Thymus (tissue), 11 donors: ENCODE results near the gene KIF5A. TPM values are rescaled to one million over a fixed set of nuclear protein-coding genes. Genes with fewer than 3 reads are reported as not detected.
A peak's percentile ranks its signal among the peaks of the same experiment; 100 is the strongest.

Experiments used
- DNase-seq, 9 donors: peaks; one replicate each; pipeline ENCODE4 v3.0.0-alpha.2; 2013; ENCODE audit warnings: low spot score in 9 of 9, low read depth in 6 of 9, missing footprints in 1 of 9
- H3K27ac ChIP-seq, 2 donors: one replicate each; pipeline ENCODE4 v1.5.1; 2013; ENCODE audit warnings: control low read depth in 1 of 2, low read depth in 1 of 2, low read length in 1 of 2, mild to moderate bottlenecking in 1 of 2, moderate library complexity in 1 of 2
- H3K27me3 ChIP-seq, 2 donors: one replicate each; pipeline ENCODE4 v1.5.1; 2013; ENCODE audit warnings: low read length in 1 of 2; ENCODE audit not compliant: control insufficient read depth in 2 of 2, insufficient read depth in 1 of 2
- H3K36me3 ChIP-seq, 2 donors: one replicate each; pipeline ENCODE4 v1.5.1; 2013; ENCODE audit warnings: low read length in 1 of 2, mild to moderate bottlenecking in 1 of 2, moderate library complexity in 1 of 2; ENCODE audit not compliant: control insufficient read depth in 2 of 2, insufficient read depth in 2 of 2
- H3K4me1 ChIP-seq, 2 donors: one replicate each; pipeline ENCODE4 v1.5.1; 2013; ENCODE audit warnings: low read length in 2 of 2; ENCODE audit not compliant: control insufficient read depth in 2 of 2, insufficient read depth in 2 of 2
- H3K4me3 ChIP-seq, 2 donors: one replicate each; pipeline ENCODE4 v1.5.1; 2013; ENCODE audit warnings: low read length in 2 of 2, control low read depth in 1 of 2, mild to moderate bottlenecking in 1 of 2
- H3K9me3 ChIP-seq, 2 donors: one replicate each; pipeline ENCODE4 v1.5.1; 2013; ENCODE audit warnings: low read length in 1 of 2, mild to moderate bottlenecking in 1 of 2; ENCODE audit not compliant: control insufficient read depth in 2 of 2, insufficient read depth in 1 of 2
- WGBS: extraction: QIAGEN DNeasy Blood & Tissue Kit; methylation state at CpG from one replicate; pipeline ENCODE4 v1.1.7; 2013; 5-methylcytosine and 5-hydroxymethylcytosine counted together
- polyA plus RNA-seq: library from polyadenylated mRNA; stranded (reverse); fragments of 200-250 nt; gene quantifications from one replicate; pipeline ENCODE4 v1.2.3, GENCODE V29; 2013
- total RNA-seq: library from RNA; stranded (reverse); fragments of 120-200 nt; gene quantifications from one replicate; pipeline ENCODE4 v1.2.4, GENCODE V29; 2013
- donor health status: healthy.

KIF5A gene
- total and polyA plus RNA-seq, 2 donors = 0.05 to 0.27 TPM

DNA sequence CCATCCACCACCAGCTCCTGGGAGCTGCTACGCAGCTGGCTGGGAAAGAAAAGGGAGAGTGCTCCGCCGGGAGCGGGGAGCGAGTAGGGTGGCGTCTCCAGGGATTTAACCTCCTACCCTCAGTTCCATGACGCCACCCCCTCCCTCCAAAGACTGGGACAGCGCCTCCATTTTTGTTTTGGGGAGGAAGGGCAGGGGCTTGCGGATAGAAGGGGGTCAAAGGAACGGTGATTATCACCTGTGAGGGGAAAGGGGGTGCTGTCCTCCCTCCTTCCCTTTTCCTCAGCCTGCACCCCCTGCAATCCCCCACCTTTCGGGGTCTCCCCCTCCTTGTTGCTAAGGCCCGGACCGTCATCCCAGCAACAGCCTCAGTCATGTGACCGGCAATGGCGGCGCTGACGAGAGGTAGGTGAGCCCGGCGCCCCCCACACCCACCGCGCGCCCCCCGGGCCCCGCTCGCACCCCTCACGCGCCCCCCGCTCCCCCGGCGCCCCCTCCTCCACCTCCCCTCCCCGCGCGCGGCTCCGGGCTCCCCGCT, 54.7 kb downstream of the KIF5A start, which contains the start of gene DTX3:
DTX3 (plus strand) TSS at position 371 of the 538 bp plus-strand sequence. CDS start 1,694 bp downstream, outside the sequence.
- peak within 1 kb of the TSS; percentile 72 to 86 for H3K4me3 ChIP-seq
- peak in 1 of 9 donors; percentile 66 for DNase-seq
- H3K4me1 ChIP-seq = peaks cover 24 to 26% of the 10 kb centered on the region in 2 donors
- peaks cover 38 to 44% of the 10 kb centered on the region in 2 donors for H3K36me3 ChIP-seq
- no peaks in the 10 kb centered on the region for H3K9me3 ChIP-seq
- peaks cover 0 to 14% of the 10 kb centered on the region in 2 donors for H3K27me3 ChIP-seq
- WGBS = 4% methylated on average over 35 of the region's 36 CpGs
- H3K27ac ChIP-seq = peak within 1 kb of the TSS; percentile 64 to 68

DNA sequence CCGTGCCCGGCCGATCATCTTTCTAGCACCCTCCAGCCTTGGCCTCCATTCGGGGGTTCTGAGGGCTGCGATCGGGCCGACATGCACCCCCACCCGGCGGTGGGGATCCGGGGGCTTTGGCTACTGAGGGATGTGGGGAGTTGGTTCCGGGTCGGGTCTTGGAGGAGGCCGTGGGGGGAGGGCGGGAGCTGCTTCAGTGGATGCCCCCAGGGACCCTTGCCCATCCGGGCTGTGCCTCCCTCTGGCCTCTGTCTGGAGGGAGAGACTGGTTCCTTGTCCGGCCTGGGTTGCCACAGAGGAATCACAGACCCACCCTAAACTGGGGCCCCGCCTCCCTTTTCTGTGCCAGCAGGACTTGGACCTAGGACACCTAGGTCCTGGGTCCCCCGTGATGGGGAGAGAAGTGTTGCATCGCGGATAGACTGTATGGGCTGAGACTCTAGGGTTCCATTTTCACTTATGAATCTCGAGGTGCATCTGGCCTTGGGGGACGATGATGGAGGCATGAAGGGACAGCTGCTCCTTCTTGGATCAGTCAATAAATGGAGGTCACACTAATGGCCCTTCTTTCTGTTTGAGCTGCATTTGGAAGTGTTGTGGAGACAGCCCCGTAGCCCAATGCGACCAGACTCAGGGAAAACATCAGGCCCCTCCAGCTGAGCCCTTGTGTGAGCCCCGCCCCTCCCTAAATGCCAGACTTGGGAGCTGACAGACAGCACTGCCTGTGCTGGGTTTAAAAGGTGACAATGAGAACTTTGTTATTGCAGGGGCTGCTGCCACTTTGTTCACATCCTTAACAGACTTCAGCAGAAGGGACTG, 55.4 kb downstream of the KIF5A start:
- H3K27ac ChIP-seq = peak overlapping the region; percentile 64 to 68
- peak in 1 of 9 donors; percentile 39 for DNase-seq
- WGBS = 26% methylated on average over 25 of the region's 25 CpGs
- peaks cover 2 to 21% of the 10 kb centered on the region in 2 donors for H3K27me3 ChIP-seq
- peaks cover 32 to 39% of the 10 kb centered on the region in 2 donors for H3K36me3 ChIP-seq
- H3K4me1 ChIP-seq = peaks cover 24 to 26% of the 10 kb centered on the region in 2 donors
- H3K9me3 ChIP-seq = no peaks in the 10 kb centered on the region
- H3K4me3 ChIP-seq = peak overlapping the region; percentile 72 to 86

GRCh38 chr12:57605811-57606311, 56.0 kb downstream of the KIF5A start:
- H3K27ac ChIP-seq = no peak overlapping the region
- peaks cover 0 to under 1% of the 10 kb centered on the region in 2 donors for H3K9me3 ChIP-seq
- WGBS = 97% methylated on average over 4 of the region's 4 CpGs
- peaks cover 5 to 28% of the 10 kb centered on the region in 2 donors for H3K27me3 ChIP-seq
- DNase-seq = no peak
- H3K36me3 ChIP-seq = peaks cover 25 to 36% of the 10 kb centered on the region in 2 donors
- H3K4me1 ChIP-seq = peaks cover 26 to 33% of the 10 kb centered on the region in 2 donors
- H3K4me3 ChIP-seq = no peak overlapping the region

- peaks cover 9 to 33% of the 10 kb centered on the region in 2 donors for H3K27me3 ChIP-seq
- 75% methylated on average over 2 of the region's 2 CpGs for WGBS
- H3K36me3 ChIP-seq = peaks cover 21 to 31% of the 10 kb centered on the region in 2 donors
- H3K4me1 ChIP-seq = peaks cover 31 to 36% of the 10 kb centered on the region in 2 donors
- H3K4me3 ChIP-seq = no peak overlapping the region
- H3K27ac ChIP-seq = no peak overlapping the region
- DNase-seq = no peak
- H3K9me3 ChIP-seq = peaks cover 0 to 3% of the 10 kb centered on the region in 2 donors
Measured at GRCh38 chr12:57606399-57606798, 56.6 kb downstream of the KIF5A start.

DNA sequence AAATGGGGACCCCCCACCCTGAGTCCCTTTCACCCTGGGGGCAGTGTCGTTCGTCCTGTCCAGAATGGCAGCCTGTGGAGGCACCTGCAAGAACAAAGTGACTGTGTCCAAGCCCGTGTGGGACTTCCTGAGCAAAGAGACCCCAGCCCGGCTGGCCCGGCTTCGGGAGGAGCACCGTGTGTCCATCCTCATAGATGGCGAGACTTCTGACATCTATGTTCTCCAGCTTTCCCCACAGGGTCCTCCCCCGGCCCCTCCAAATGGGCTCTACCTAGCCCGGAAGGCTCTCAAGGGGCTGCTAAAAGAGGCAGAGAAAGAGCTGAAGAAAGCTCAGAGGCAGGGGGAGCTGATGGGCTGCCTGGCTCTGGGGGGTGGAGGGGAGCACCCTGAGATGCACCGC, 57.0 kb downstream of the KIF5A start:
- H3K9me3 ChIP-seq = peaks cover 0 to 3% of the 10 kb centered on the region in 2 donors
- peaks cover 33 to 38% of the 10 kb centered on the region in 2 donors for H3K4me1 ChIP-seq
- no peak overlapping the region for H3K4me3 ChIP-seq
- no peak overlapping the region for H3K27ac ChIP-seq
- DNase-seq = no peak
- peaks cover 13 to 37% of the 10 kb centered on the region in 2 donors for H3K27me3 ChIP-seq
- peaks cover 17 to 28% of the 10 kb centered on the region in 2 donors for H3K36me3 ChIP-seq
- WGBS = 96% methylated on average over 11 of the region's 11 CpGs

DNA sequence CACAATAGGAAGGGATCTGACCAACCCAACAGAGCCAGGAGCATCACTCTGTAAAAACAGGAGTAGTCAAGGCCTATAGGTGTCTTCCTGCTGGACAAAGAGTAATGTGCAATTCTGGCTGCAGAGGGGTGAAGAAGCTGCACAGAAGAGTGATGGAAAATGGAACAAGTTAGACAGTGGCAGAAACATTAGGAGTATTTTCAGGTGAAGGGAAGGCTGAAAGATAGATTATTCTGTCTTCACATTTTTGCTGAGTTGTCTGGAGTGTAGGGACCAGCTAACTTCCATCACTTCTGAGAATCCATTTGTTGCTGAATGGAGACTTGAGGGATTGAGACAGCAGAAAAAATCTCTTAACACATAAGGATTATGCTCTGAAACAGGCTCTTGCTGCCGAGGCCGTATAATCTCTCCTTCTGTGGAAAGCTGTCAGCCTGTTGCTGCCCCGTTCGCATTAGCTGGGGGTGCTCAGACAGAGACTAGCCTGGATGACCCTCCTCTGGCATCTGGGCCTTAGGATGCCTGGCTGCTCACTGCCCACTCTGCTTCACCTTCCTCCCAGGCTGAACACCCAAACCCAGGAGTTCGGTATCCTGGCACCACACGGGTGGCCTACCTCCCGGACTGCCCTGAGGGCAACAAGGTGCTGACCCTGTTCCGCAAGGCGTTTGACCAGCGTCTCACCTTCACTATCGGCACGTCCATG, 58.3 kb downstream of the KIF5A start:
- Histone ChIP-seq H3K27me3 (peaks cover 22 to 50% of the 10 kb centered on the region in 2 donors), H3K27ac (no peak overlapping the region), H3K4me3 (no peak overlapping the region), H3K9me3 (peaks cover 0 to 3% of the 10 kb centered on the region in 2 donors), H3K4me1 (peaks cover 33 to 38% of the 10 kb centered on the region in 2 donors), H3K36me3 (peaks cover 10 to 19% of the 10 kb centered on the region in 2 donors)
- no peak for DNase-seq
- WGBS = 98% methylated on average over 12 of the region's 12 CpGs

- H3K27ac ChIP-seq = no peak overlapping the region
- no peak for DNase-seq
- H3K4me3 ChIP-seq = no peak overlapping the region
- peaks cover 10 to 19% of the 10 kb centered on the region in 2 donors for H3K36me3 ChIP-seq
- WGBS = 95% methylated on average over 19 of the region's 19 CpGs
- H3K27me3 ChIP-seq = peaks cover 22 to 61% of the 10 kb centered on the region in 2 donors
- H3K4me1 ChIP-seq = peaks cover 24 to 34% of the 10 kb centered on the region in 2 donors
- peaks cover 0 to 3% of the 10 kb centered on the region in 2 donors for H3K9me3 ChIP-seq
Measured at GRCh38 chr12:57609101-57609780, 59.4 kb downstream of the KIF5A start.

- H3K36me3 ChIP-seq = peaks cover 10 to 19% of the 10 kb centered on the region in 2 donors
- H3K4me3 ChIP-seq = no peak overlapping the region
- H3K27me3 ChIP-seq = peaks cover 22 to 67% of the 10 kb centered on the region in 2 donors
- DNase-seq = no peak
- H3K27ac ChIP-seq = no peak overlapping the region
- peaks cover 0 to 3% of the 10 kb centered on the region in 2 donors for H3K9me3 ChIP-seq
- 47% methylated on average over 34 of the region's 34 CpGs for WGBS
- peaks cover 19 to 35% of the 10 kb centered on the region in 2 donors for H3K4me1 ChIP-seq
Measured at GRCh38 chr12:57609781-57610553, 60.1 kb downstream of the KIF5A start.
